PC-3 (cell line): ENCODE measurements around the gene RFT1.

Experiments
- CTCF ChIP-seq: fragments of 300-600 bp; sonication (generic); conservative IDR thresholded peaks from 2 replicates; pipeline ENCODE4 v1.5.1; 2017; ENCODE audit warnings: antibody characterized with exemption, low read depth, mild to moderate bottlenecking, low read length
- EZH2 ChIP-seq: fragments of 300-600 bp; sonication (generic); IDR thresholded peaks from one replicate; pipeline ENCODE4 v1.6.1; 2017; ENCODE audit warnings: antibody characterized with exemption, mild to moderate bottlenecking, low read length; ENCODE audit not compliant: unreplicated experiment

- TF ChIP-seq CTCF (no peak), EZH2 (no peak)
Measured at GRCh38 chr3:53049987-53050386, 80.2 kb downstream of the RFT1 start.
